GM18909 (cell line): Measurements from ENCODE around the gene SLC22A7.
A peak's percentile ranks its signal among the peaks of the same experiment; 100 is the strongest.

Source experiments
- ATAC-seq: cut with Tn5 transposase; IDR thresholded peaks from one replicate; pipeline ENCODE4 v1.9.1; 2021; ENCODE audit warnings: mild to moderate bottlenecking; ENCODE audit not compliant: unreplicated experiment, poor library complexity

SLC22A7 gene

GRCh38 chr6:43297644-43298564 is at the start of gene SLC22A7:
Gene SLC22A7 (plus strand): TSS chr6:43298260. CDS start chr6:43298359, 99 bp downstream.
- no peak for ATAC-seq

GRCh38 chr6:43248791-43249190 is 49.3 kb upstream of the SLC22A7 start:
- ATAC-seq, result no peak

GRCh38 chr6:43250992-43251373 is 47.1 kb upstream of the SLC22A7 start:
- no peak for ATAC-seq

GRCh38 chr6:43253401-43253800 is 44.7 kb upstream of the SLC22A7 start:
- no peak for ATAC-seq

GRCh38 chr6:43254138-43254817 is 43.8 kb upstream of the SLC22A7 start:
- ATAC-seq, result no peak

GRCh38 chr6:43254846-43255245 is 43.2 kb upstream of the SLC22A7 start:
- no peak for ATAC-seq

GRCh38 chr6:43255408-43256054 is 42.5 kb upstream of the SLC22A7 start:
- ATAC-seq, result no peak

GRCh38 chr6:43256670-43257366 is 41.2 kb upstream of the SLC22A7 start:
- no peak for ATAC-seq

GRCh38 chr6:43257367-43258145 is 40.5 kb upstream of the SLC22A7 start:
- no peak for ATAC-seq

GRCh38 chr6:43258180-43258579 is 39.9 kb upstream of the SLC22A7 start:
- ATAC-seq, result no peak

- no peak for ATAC-seq
Measured at GRCh38 chr6:43258807-43259686, 39.0 kb upstream of the SLC22A7 start.

GRCh38 chr6:43260791-43261190 is 37.3 kb upstream of the SLC22A7 start:
- ATAC-seq, result no peak

GRCh38 chr6:43261198-43261597 is 36.9 kb upstream of the SLC22A7 start:
- ATAC-seq, result no peak

GRCh38 chr6:43262000-43262779 is 35.9 kb upstream of the SLC22A7 start:
- no peak for ATAC-seq

- ATAC-seq, result no peak
Measured at GRCh38 chr6:43262780-43263313, 35.2 kb upstream of the SLC22A7 start.

- ATAC-seq, result peak; percentile 76
Measured at GRCh38 chr6:43263314-43264178, 34.5 kb upstream of the SLC22A7 start.
